ENCODE measurements around the gene EPAS1. TPM values are rescaled to one million over a fixed set of nuclear protein-coding genes. Genes with fewer than 3 reads are reported as not detected.

Gene EPAS1
- total RNA-seq, 1 experiment from 2014 or later, result 55.9 TPM

- Histone ChIP-seq H3K9me3 (ENCODE audit: control insufficient read depth in 1 of 2, insufficient read depth in 1 of 2, low read depth in 1 of 2, low read length in 2 of 2) (no peaks in the 10 kb centered on the region), H3K79me2 (ENCODE audit: insufficient read depth, low read length) (no peaks in the 10 kb centered on the region), H3K27me3 (ENCODE audit: insufficient read depth, low read length) (no peaks in the 10 kb centered on the region), H2AFZ (ENCODE audit: low read depth, low read length, poor library complexity, severe bottlenecking) (no peak overlapping the region), H3K9ac (ENCODE audit: low read length) (no peak overlapping the region), H3K4me3 (replicated peaks in 1 of 2; ENCODE audit: low read depth in 1 of 2, low read length in 2 of 2) (no peak overlapping the region), H4K20me1 (ENCODE audit: insufficient read depth) (no peaks in the 10 kb centered on the region), H3K4me2 (ENCODE audit: low read length) (no peak overlapping the region), H3K27ac (ENCODE audit: low read depth, low read length) (no peak overlapping the region), H3K4me1 (ENCODE audit: control insufficient read depth in 1 of 2, insufficient read depth in 2 of 2, low read length in 2 of 2) (no peaks in the 10 kb centered on the region), H3K9me2 (ENCODE audit: insufficient read depth) (no peaks in the 10 kb centered on the region), H3K36me3 (ENCODE audit: control insufficient read depth in 1 of 2, insufficient read depth in 2 of 2, low read length in 2 of 2) (no peaks in the 10 kb centered on the region)
- CTCF ChIA-PET, result interaction anchor here (1.3 to 2.4 kb wide), 3 partner anchors 304 to 374 kb away, joined by 3 to 21 read pairs (median 11); no protein-coding TSS in a partner anchor
- no TSS peak for BruUV-seq (replicated peaks)
- DNase-seq (ENCODE audit: low read depth, low spot score), result no peak
- RAD21 ChIA-PET (ENCODE audit: low non-redundant PET in 1 of 2, low total read pairs in 2 of 2, uncharacterized antibody in 2 of 2, unreplicated experiment in 2 of 2), result no interaction called here
- intact Hi-C loops (cut with micrococcal nuclease), result loop anchor here (5.0 kb wide), 1 partner anchor 65 kb away; no protein-coding TSS in a partner anchor
- POLR2A ChIA-PET, result no interaction called here
- TF ChIP-seq MAX (IDR thresholded peaks at IDR 0.05) (no peak), EGR1 (IDR thresholded peaks at IDR 0.05; ENCODE audit: low read depth) (no peak), SIN3A (IDR thresholded peaks at IDR 0.05; ENCODE audit: low read depth) (no peak), ZNF274 (IDR thresholded peaks at IDR 0.05; ENCODE audit: low read depth, low read length) (no peak), CEBPB (IDR thresholded peaks at IDR 0.05; ENCODE audit: low read depth) (no peak), SRF (IDR thresholded peaks at IDR 0.05; ENCODE audit: low read depth) (no peak)
- TF ChIP-seq, protein P1, sequence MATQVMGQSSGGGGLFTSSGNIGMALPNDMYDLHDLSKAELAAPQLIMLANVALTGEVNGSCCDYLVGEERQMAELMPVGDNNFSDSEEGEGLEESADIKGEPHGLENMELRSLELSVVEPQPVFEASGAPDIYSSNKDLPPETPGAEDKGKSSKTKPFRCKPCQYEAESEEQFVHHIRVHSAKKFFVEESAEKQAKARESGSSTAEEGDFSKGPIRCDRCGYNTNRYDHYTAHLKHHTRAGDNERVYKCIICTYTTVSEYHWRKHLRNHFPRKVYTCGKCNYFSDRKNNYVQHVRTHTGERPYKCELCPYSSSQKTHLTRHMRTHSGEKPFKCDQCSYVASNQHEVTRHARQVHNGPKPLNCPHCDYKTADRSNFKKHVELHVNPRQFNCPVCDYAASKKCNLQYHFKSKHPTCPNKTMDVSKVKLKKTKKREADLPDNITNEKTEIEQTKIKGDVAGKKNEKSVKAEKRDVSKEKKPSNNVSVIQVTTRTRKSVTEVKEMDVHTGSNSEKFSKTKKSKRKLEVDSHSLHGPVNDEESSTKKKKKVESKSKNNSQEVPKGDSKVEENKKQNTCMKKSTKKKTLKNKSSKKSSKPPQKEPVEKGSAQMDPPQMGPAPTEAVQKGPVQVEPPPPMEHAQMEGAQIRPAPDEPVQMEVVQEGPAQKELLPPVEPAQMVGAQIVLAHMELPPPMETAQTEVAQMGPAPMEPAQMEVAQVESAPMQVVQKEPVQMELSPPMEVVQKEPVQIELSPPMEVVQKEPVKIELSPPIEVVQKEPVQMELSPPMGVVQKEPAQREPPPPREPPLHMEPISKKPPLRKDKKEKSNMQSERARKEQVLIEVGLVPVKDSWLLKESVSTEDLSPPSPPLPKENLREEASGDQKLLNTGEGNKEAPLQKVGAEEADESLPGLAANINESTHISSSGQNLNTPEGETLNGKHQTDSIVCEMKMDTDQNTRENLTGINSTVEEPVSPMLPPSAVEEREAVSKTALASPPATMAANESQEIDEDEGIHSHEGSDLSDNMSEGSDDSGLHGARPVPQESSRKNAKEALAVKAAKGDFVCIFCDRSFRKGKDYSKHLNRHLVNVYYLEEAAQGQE (IDR thresholded peaks at IDR 0.05; ENCODE audit: low read depth), result no peak
- ATAC-seq, result no peak
These were observed 70.1 kb downstream of the EPAS1 start for GRCh38 chr2:46367286-46367685.

Measured in HCT116 (cell line).